ENCODE measurements around the gene BBOX1.

DNA sequence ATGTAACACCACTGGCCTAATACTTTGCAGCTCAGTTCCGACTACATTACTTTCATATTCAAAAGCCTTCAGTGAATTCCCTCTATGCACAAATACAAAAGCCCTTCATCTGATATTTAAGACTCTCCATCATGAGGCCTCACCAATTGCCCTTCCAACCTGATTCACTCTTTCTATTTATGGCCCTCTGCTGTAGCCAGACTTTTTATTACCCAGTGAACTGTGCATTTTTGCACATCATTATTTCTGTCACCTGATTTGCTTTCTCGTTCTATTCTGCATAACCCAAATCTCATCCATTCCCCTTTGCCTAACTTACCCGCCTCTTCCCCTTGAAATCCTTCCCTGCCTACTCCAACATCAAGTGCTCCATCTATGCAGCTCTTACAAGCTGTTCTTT, 78.3 kb downstream of the BBOX1 start:
- TF ChIP-seq, protein P1, sequence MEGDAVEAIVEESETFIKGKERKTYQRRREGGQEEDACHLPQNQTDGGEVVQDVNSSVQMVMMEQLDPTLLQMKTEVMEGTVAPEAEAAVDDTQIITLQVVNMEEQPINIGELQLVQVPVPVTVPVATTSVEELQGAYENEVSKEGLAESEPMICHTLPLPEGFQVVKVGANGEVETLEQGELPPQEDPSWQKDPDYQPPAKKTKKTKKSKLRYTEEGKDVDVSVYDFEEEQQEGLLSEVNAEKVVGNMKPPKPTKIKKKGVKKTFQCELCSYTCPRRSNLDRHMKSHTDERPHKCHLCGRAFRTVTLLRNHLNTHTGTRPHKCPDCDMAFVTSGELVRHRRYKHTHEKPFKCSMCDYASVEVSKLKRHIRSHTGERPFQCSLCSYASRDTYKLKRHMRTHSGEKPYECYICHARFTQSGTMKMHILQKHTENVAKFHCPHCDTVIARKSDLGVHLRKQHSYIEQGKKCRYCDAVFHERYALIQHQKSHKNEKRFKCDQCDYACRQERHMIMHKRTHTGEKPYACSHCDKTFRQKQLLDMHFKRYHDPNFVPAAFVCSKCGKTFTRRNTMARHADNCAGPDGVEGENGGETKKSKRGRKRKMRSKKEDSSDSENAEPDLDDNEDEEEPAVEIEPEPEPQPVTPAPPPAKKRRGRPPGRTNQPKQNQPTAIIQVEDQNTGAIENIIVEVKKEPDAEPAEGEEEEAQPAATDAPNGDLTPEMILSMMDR (IDR thresholded peaks at IDR 0.05; ENCODE audit: low read length) = no peak
- no peak for TF ChIP-seq EZH2 (IDR thresholded peaks at IDR 0.05; ENCODE audit: borderline replicate concordance, low read length)

Data from OCI-LY1 (cell line).